Adrenal gland (tissue), 5 donors: ENCODE measurements around the gene SLC7A6.

ENCODE experiments used
- POLR2A ChIP-seq, 2 donors: fragments of 450-650 bp; IDR thresholded peaks; one replicate each; pipeline ENCODE4 v1.6.1; 2017; ENCODE audit warnings: antibody characterized with exemption in 2 of 2, mild to moderate bottlenecking in 2 of 2, moderate library complexity in 1 of 2
- TF ChIP-seq, protein P1 (sequence below), 6 experiments: fragments of 450-650 bp in 4 of 6; fragments of 200-600 bp in 2 of 6; sonication (generic) in 1 of 6; IDR thresholded peaks; 1 replicate in 5 of 6; 2 replicates in 1 of 6; pipeline versions ENCODE4 v1.5.1 to v1.8.0; 2016 to 2021; ENCODE audit warnings: antibody characterized with exemption in 6 of 6, mild to moderate bottlenecking in 2 of 6, moderate library complexity in 1 of 6
- donor health status: DM: no; HTN: no; CAD: no.

- TF ChIP-seq, protein P1, sequence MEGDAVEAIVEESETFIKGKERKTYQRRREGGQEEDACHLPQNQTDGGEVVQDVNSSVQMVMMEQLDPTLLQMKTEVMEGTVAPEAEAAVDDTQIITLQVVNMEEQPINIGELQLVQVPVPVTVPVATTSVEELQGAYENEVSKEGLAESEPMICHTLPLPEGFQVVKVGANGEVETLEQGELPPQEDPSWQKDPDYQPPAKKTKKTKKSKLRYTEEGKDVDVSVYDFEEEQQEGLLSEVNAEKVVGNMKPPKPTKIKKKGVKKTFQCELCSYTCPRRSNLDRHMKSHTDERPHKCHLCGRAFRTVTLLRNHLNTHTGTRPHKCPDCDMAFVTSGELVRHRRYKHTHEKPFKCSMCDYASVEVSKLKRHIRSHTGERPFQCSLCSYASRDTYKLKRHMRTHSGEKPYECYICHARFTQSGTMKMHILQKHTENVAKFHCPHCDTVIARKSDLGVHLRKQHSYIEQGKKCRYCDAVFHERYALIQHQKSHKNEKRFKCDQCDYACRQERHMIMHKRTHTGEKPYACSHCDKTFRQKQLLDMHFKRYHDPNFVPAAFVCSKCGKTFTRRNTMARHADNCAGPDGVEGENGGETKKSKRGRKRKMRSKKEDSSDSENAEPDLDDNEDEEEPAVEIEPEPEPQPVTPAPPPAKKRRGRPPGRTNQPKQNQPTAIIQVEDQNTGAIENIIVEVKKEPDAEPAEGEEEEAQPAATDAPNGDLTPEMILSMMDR (IDR thresholded peaks at IDR 0.05): no peak
- no peak for TF ChIP-seq POLR2A (IDR thresholded peaks at IDR 0.05)
Observed at GRCh38 chr16:68349838-68350410, 85.6 kb downstream of the SLC7A6 start.
